Ascending aorta (tissue), 2 donors: Measurements from ENCODE around the gene HMG20A. TPM values are rescaled to one million over a fixed set of nuclear protein-coding genes. Genes with fewer than 3 reads are reported as not detected.
A peak's percentile ranks its signal among the peaks of the same experiment; 100 is the strongest.

Experiments used
- DNase-seq, 2 donors: peaks; one replicate each; pipeline ENCODE4 v3.0.0-alpha.2; 2019; ENCODE audit warnings: low spot score in 2 of 2
- H3K27ac ChIP-seq, 2 donors: fragments of 200-600 bp; sonication (generic); one replicate each; pipeline ENCODE4 v1.5.1; 2016 to 2017; ENCODE audit warnings: mild to moderate bottlenecking in 1 of 2
- H3K27me3 ChIP-seq: fragments of 200-600 bp; sonication (generic); one replicate; pipeline ENCODE4 v1.5.1; 2017
- H3K36me3 ChIP-seq, 2 donors: fragments of 200-600 bp; sonication (generic); one replicate each; pipeline ENCODE4 v1.5.1; 2016
- H3K4me1 ChIP-seq, 2 donors: fragments of 200-600 bp; sonication (generic); one replicate each; pipeline ENCODE4 v1.5.1; 2016 to 2017; ENCODE audit warnings: mild to moderate bottlenecking in 1 of 2
- H3K4me3 ChIP-seq, 2 donors: fragments of 200-600 bp; sonication (generic); one replicate each; pipeline ENCODE4 v1.5.1; 2016 to 2017; ENCODE audit warnings: mild to moderate bottlenecking in 1 of 2
- H3K9me3 ChIP-seq, 2 donors: fragments of 200-600 bp; sonication (generic); one replicate each; pipeline ENCODE4 v1.5.1; 2016
- CTCF ChIP-seq, 3 experiments: fragments of 200-600 bp in 2 of 3; fragments of 450-650 bp in 1 of 3; sonication (generic) in 2 of 3; IDR thresholded peaks; one replicate each; pipeline ENCODE4 v1.5.1; 2016 to 2019; ENCODE audit warnings: antibody characterized with exemption in 3 of 3, mild to moderate bottlenecking in 1 of 3, moderate library complexity in 1 of 3
- intact Hi-C: fragments of 100-400 bp; cut with DNase I; formaldehyde crosslinking; loops from one replicate; pipeline ENCODE4 v1.15.1; 2023
- total RNA-seq: library from RNA; depleted of rRNA; stranded (reverse); fragments of >200 nt; gene quantifications from one replicate; pipeline ENCODE4 v1.1.0, GENCODE V29; 2016

Gene HMG20A
- total RNA-seq, 1 donor from 2014 or later = 17.7 TPM

- no peaks in the 10 kb centered on the region for H3K36me3 ChIP-seq
- no peak for TF ChIP-seq CTCF (IDR thresholded peaks at IDR 0.05)
- peak overlapping the region; percentile 66 for H3K27ac ChIP-seq
- no peaks in the 10 kb centered on the region for H3K27me3 ChIP-seq
- no peaks in the 10 kb centered on the region for H3K9me3 ChIP-seq
- peak overlapping the region in 1 of 2 donors; percentile 29 for H3K4me3 ChIP-seq
- intact Hi-C loops = no loop called here
- peak in 1 of 2 donors; percentile 74 for DNase-seq
- H3K4me1 ChIP-seq = peaks cover 15 to 24% of the 10 kb centered on the region in 2 donors
Measured at GRCh38 chr15:77507143-77507897, 86.6 kb downstream of the HMG20A start.

- Histone ChIP-seq H3K9me3 (no peaks in the 10 kb centered on the region), H3K27ac (peak overlapping the region; percentile 66), H3K4me1 (peaks cover 15 to 24% of the 10 kb centered on the region in 2 donors), H3K36me3 (no peaks in the 10 kb centered on the region), H3K4me3 (peak overlapping the region in 1 of 2 donors; percentile 29), H3K27me3 (no peaks in the 10 kb centered on the region)
- TF ChIP-seq CTCF (IDR thresholded peaks at IDR 0.05) = no peak
- intact Hi-C loops = no loop called here
- DNase-seq = peak in 1 of 2 donors; percentile 72
Measured at GRCh38 chr15:77507911-77508310, 87.2 kb downstream of the HMG20A start.

- Histone ChIP-seq H3K27ac (peak overlapping the region; percentile 29 to 66), H3K9me3 (no peaks in the 10 kb centered on the region), H3K4me1 (peaks cover 15 to 24% of the 10 kb centered on the region in 2 donors), H3K36me3 (no peaks in the 10 kb centered on the region), H3K27me3 (no peaks in the 10 kb centered on the region), H3K4me3 (no peak overlapping the region)
- peak in 1 of 2 donors; percentile 81 for DNase-seq
- intact Hi-C loops = no loop called here
- TF ChIP-seq CTCF (IDR thresholded peaks at IDR 0.05) = no peak
Measured at GRCh38 chr15:77508541-77509243, 88.0 kb downstream of the HMG20A start.

DNA sequence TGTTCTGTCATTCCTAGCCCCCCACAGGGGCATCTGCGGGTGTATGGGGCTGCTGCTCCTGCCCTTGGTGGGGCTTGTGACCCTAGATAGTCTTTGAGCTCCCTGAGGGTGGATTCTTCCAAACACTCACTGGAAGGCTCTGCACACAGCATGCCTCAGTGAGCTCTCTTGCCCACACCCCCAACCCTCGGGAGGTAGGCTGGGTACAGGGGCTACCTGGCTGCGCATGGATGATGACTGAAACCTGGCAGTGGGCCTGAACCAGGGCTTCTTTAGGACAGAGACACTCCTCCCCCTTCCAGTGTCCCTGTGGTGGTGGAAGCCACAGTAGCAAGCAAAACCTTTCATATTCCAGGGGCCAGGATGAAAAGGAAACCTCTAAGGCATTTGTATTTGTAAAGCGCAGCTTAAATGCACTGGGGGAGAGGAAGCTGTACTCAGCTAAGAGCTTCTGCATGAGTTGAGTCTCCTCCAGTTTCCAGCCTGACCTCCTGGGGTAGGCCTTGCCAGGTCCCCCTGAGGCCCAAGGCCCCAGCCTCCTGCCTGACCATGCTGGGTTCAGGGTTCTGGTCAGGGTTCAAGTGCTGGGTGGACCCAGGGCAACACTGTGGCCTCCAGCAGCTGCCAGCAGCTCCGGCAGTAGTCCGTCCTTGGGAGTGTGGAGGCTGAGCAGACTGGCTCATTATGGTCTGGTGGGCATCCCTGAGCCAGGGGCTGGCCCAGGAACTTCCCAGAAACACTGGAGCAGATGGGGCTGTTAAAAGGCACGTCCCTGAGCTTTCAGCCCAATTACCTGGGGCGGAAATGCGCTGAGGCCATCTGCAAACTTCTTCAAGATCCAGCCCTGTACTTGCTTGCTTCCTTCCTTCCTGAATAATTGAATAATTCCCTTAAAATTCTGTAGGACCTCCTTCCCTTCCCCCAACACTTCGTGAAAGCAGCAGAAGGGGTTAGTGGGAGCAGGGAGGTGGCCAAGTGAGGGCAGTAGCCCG is 89.7 kb downstream of the HMG20A start:
- TF ChIP-seq CTCF (IDR thresholded peaks at IDR 0.05) = no peak
- Histone ChIP-seq H3K4me1 (peaks cover 15 to 24% of the 10 kb centered on the region in 2 donors), H3K27me3 (no peaks in the 10 kb centered on the region), H3K27ac (no peak overlapping the region), H3K9me3 (no peaks in the 10 kb centered on the region), H3K36me3 (no peaks in the 10 kb centered on the region), H3K4me3 (no peak overlapping the region)
- DNase-seq = no peak
- intact Hi-C loops = no loop called here

DNA sequence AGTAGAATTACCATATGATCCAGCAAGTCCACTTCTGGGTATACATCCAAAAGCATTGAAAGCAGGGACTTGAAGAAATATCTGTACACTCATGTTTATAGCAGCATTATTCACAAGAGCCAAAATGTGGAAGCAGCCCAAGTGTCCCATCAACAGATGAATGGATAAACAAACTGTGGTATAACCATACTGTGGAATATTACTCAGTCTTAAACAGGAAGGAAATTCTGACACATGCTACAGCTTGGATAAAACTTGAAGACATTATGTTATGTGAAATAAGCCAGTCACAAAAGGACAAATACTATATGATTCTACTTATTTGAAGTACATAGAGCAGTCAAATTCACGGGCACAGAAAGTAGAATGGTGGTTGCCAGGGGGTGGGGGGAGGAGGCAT is 91.2 kb downstream of the HMG20A start:
- Histone ChIP-seq H3K36me3 (no peaks in the 10 kb centered on the region), H3K4me1 (peaks cover 15 to 24% of the 10 kb centered on the region in 2 donors), H3K27ac (no peak overlapping the region), H3K27me3 (no peaks in the 10 kb centered on the region), H3K4me3 (no peak overlapping the region), H3K9me3 (no peaks in the 10 kb centered on the region)
- no peak for DNase-seq
- TF ChIP-seq CTCF (IDR thresholded peaks at IDR 0.05) = no peak
- intact Hi-C loops = no loop called here
